SIG-M5 treated with dmso at 0.1 percent for 504 hours (cell line): ENCODE measurements around the gene COMMD10.
"Not testable (repeated sequence)": the region's sequence is repeated elsewhere in the genome, so short reads cannot be mapped to it uniquely, and the experiment has no call there.

Experiments used
- DNase-seq: peaks from one replicate; lab custom pipeline; 2025; ENCODE audit not compliant: unreplicated experiment; lab: John Stamatoyannopoulos, UW

The COMMD10 gene

GRCh38 chr5:116097301-116097700 is 12.5 kb downstream of the COMMD10 start:
- no peak for DNase-seq

GRCh38 chr5:116098998-116099397 is 14.2 kb downstream of the COMMD10 start:
- no peak for DNase-seq

- not testable (repeated sequence) for DNase-seq
These were observed 20.1 kb downstream of the COMMD10 start for GRCh38 chr5:116104941-116105340.

GRCh38 chr5:116115163-116115562 is 30.3 kb downstream of the COMMD10 start:
- DNase-seq: no peak

GRCh38 chr5:116130471-116130870 is 45.6 kb downstream of the COMMD10 start:
- DNase-seq: no peak

- no peak for DNase-seq
These were observed 46.2 kb downstream of the COMMD10 start for GRCh38 chr5:116130976-116131375.

- DNase-seq: no peak
These were observed 48.5 kb downstream of the COMMD10 start for GRCh38 chr5:116133281-116133680.

GRCh38 chr5:116135344-116135743 is 50.5 kb downstream of the COMMD10 start:
- DNase-seq: peak; percentile 42

- DNase-seq: peak; percentile 67
These were observed 52.9 kb downstream of the COMMD10 start for GRCh38 chr5:116137544-116138378.

- no peak for DNase-seq
These were observed 57.7 kb downstream of the COMMD10 start for GRCh38 chr5:116142495-116142894.

- no peak for DNase-seq
These were observed 59.3 kb downstream of the COMMD10 start for GRCh38 chr5:116144103-116144502.

- DNase-seq: no peak
These were observed 60.2 kb downstream of the COMMD10 start for GRCh38 chr5:116144991-116145390.

- no peak for DNase-seq
These were observed 60.6 kb downstream of the COMMD10 start for GRCh38 chr5:116145416-116145815.

GRCh38 chr5:116152169-116152568 is 67.3 kb downstream of the COMMD10 start:
- no peak for DNase-seq

GRCh38 chr5:116153687-116154174 is 68.9 kb downstream of the COMMD10 start:
- DNase-seq: no peak

GRCh38 chr5:116154252-116154651 is 69.4 kb downstream of the COMMD10 start:
- DNase-seq: no peak

GRCh38 chr5:116154931-116155330 is 70.1 kb downstream of the COMMD10 start:
- no peak for DNase-seq

GRCh38 chr5:116157902-116158301 is 73.1 kb downstream of the COMMD10 start:
- no peak for DNase-seq

- no peak for DNase-seq
These were observed 74.2 kb downstream of the COMMD10 start for GRCh38 chr5:116159006-116159405.

GRCh38 chr5:116174111-116174510 is 89.3 kb downstream of the COMMD10 start:
- DNase-seq: no peak

GRCh38 chr5:116176121-116176520 is 91.3 kb downstream of the COMMD10 start:
- no peak for DNase-seq

- no peak for DNase-seq
These were observed 94.1 kb downstream of the COMMD10 start for GRCh38 chr5:116178925-116179324.

GRCh38 chr5:116209166-116209565 is 124.3 kb downstream of the COMMD10 start:
- no peak for DNase-seq
